HepG2 (cell line): ENCODE measurements around the gene RAB42. TPM values are rescaled to one million over a fixed set of nuclear protein-coding genes. Genes with fewer than 3 reads are reported as not detected.

ENCODE experiments used
- ZNF839 ChIP-seq: sonication (generic); formaldehyde crosslinking; IDR thresholded peaks from 2 replicates; pipeline ENCODE4 v1.4.0; 2020; ENCODE audit warnings: missing genetic modification reagents, mild to moderate bottlenecking, borderline replicate concordance
- polyA plus RNA-seq, 8 experiments: library from polyadenylated mRNA; depleted of rRNA in 3 of 8; stranded (reverse) in 7 of 8; unstranded in 1 of 8; fragments of >200 nt; fragmentation: Illumina TruSeq in 4 of 8; extraction: Trizol in 4 of 8; gene quantifications; 2 replicates each; pipeline versions ENCODE4 v1.2.1 to v1.2.3, GENCODE V29; 2011 to 2016; ENCODE audit warnings: low read depth in 4 of 8, missing spikeins in 1 of 8, mixed read lengths in 1 of 8; ENCODE audit not compliant: insufficient read depth in 1 of 8
- total RNA-seq, 5 experiments: library from RNA; depleted of rRNA; stranded (reverse); fragments of >200 nt; fragmentation: Illumina TruSeq; extraction: Trizol; gene quantifications; 2 replicates each; pipeline ENCODE4 v1.2.3, GENCODE V29; 2016; ENCODE audit warnings: low read depth in 1 of 5
- TF ChIP-seq, protein P1 (sequence below): sonication (generic); formaldehyde crosslinking; IDR thresholded peaks from 2 replicates; pipeline ENCODE4 v1.5.0; 2020; ENCODE audit warnings: mild to moderate bottlenecking, missing genetic modification reagents, borderline replicate concordance
- TF ChIP-seq, protein P2 (sequence below): sonication (generic); formaldehyde crosslinking; IDR thresholded peaks from 2 replicates; pipeline ENCODE4 v1.5.0; 2020; ENCODE audit warnings: mild to moderate bottlenecking, missing genetic modification reagents

The RAB42 gene
- total and polyA plus RNA-seq, 2 of the 13 experiments (the other 11 are each of a cell fraction or from before 2014, with no cell fraction given) = 10.4 to 166 TPM

DNA sequence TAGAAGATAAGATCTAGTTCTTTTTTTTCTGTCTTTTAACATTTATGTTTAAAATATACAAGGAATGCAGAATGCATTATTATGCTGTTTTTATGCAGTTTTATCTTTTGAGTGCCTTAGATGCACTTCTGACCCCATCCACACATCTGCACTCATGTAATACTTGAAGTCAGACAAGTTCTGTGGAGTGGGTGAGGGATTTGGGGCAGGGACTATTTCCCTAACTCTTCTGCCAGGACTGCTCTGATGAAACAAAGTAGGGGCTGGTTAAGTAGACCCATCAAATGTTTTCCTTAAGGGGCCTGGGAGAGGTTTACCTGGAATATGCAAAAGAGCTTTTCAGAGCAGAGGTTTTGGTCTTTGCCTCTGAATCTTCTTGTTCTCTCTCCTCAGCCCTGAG is 27.8 kb upstream of the RAB42 start (continued):
- TF ChIP-seq, protein P1, sequence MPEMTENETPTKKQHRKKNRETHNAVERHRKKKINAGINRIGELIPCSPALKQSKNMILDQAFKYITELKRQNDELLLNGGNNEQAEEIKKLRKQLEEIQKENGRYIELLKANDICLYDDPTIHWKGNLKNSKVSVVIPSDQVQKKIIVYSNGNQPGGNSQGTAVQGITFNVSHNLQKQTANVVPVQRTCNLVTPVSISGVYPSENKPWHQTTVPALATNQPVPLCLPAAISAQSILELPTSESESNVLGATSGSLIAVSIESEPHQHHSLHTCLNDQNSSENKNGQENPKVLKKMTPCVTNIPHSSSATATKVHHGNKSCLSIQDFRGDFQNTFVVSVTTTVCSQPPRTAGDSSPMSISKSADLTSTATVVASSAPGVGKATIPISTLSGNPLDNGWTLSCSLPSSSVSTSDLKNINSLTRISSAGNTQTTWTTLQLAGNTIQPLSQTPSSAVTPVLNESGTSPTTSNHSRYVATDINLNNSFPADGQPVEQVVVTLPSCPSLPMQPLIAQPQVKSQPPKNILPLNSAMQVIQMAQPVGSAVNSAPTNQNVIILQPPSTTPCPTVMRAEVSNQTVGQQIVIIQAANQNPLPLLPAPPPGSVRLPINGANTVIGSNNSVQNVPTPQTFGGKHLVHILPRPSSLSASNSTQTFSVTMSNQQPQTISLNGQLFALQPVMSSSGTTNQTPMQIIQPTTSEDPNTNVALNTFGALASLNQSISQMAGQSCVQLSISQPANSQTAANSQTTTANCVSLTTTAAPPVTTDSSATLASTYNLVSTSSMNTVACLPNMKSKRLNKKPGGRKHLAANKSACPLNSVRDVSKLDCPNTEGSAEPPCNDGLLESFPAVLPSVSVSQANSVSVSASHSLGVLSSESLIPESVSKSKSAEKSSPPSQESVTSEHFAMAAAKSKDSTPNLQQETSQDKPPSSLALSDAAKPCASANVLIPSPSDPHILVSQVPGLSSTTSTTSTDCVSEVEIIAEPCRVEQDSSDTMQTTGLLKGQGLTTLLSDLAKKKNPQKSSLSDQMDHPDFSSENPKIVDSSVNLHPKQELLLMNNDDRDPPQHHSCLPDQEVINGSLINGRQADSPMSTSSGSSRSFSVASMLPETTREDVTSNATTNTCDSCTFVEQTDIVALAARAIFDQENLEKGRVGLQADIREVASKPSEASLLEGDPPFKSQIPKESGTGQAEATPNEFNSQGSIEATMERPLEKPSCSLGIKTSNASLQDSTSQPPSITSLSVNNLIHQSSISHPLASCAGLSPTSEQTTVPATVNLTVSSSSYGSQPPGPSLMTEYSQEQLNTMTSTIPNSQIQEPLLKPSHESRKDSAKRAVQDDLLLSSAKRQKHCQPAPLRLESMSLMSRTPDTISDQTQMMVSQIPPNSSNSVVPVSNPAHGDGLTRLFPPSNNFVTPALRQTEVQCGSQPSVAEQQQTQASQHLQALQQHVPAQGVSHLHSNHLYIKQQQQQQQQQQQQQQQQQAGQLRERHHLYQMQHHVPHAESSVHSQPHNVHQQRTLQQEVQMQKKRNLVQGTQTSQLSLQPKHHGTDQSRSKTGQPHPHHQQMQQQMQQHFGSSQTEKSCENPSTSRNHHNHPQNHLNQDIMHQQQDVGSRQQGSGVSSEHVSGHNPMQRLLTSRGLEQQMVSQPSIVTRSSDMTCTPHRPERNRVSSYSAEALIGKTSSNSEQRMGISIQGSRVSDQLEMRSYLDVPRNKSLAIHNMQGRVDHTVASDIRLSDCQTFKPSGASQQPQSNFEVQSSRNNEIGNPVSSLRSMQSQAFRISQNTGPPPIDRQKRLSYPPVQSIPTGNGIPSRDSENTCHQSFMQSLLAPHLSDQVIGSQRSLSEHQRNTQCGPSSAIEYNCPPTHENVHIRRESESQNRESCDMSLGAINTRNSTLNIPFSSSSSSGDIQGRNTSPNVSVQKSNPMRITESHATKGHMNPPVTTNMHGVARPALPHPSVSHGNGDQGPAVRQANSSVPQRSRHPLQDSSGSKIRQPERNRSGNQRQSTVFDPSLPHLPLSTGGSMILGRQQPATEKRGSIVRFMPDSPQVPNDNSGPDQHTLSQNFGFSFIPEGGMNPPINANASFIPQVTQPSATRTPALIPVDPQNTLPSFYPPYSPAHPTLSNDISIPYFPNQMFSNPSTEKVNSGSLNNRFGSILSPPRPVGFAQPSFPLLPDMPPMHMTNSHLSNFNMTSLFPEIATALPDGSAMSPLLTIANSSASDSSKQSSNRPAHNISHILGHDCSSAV = no peak
- no peak for TF ChIP-seq ZNF839 (CRISPR knock-in tag)
- TF ChIP-seq, protein P2, sequence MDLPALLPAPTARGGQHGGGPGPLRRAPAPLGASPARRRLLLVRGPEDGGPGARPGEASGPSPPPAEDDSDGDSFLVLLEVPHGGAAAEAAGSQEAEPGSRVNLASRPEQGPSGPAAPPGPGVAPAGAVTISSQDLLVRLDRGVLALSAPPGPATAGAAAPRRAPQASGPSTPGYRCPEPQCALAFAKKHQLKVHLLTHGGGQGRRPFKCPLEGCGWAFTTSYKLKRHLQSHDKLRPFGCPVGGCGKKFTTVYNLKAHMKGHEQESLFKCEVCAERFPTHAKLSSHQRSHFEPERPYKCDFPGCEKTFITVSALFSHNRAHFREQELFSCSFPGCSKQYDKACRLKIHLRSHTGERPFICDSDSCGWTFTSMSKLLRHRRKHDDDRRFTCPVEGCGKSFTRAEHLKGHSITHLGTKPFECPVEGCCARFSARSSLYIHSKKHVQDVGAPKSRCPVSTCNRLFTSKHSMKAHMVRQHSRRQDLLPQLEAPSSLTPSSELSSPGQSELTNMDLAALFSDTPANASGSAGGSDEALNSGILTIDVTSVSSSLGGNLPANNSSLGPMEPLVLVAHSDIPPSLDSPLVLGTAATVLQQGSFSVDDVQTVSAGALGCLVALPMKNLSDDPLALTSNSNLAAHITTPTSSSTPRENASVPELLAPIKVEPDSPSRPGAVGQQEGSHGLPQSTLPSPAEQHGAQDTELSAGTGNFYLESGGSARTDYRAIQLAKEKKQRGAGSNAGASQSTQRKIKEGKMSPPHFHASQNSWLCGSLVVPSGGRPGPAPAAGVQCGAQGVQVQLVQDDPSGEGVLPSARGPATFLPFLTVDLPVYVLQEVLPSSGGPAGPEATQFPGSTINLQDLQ (CRISPR knock-in tag) = no peak
